Ovary (tissue), 9 donors: ENCODE data around the gene TSTD2. TPM values are rescaled to one million over a fixed set of nuclear protein-coding genes. Genes with fewer than 3 reads are reported as not detected.

Source experiments
- DNase-seq, 5 donors: peaks; one replicate each; pipeline ENCODE4 v3.0.0-alpha.2; 2019 to 2020
- H3K27ac ChIP-seq, 2 donors: fragments of 200-600 bp; one replicate each; pipeline versions ENCODE4 v1.5.1 to v1.8.0; 2019 to 2022
- H3K27me3 ChIP-seq: fragments of 200-600 bp; one replicate; pipeline ENCODE4 v1.8.0; 2022
- H3K36me3 ChIP-seq: fragments of 200-600 bp; sonication (generic); one replicate; pipeline ENCODE4 v1.5.1; 2019
- H3K4me1 ChIP-seq: one replicate; pipeline ENCODE4 v1.8.1; 2013; ENCODE audit warnings: mild to moderate bottlenecking, moderate library complexity; ENCODE audit not compliant: insufficient read depth
- H3K4me3 ChIP-seq: fragments of 200-600 bp; sonication (generic); one replicate; pipeline ENCODE4 v1.5.1; 2017
- H3K9me3 ChIP-seq, 2 donors: fragments of 200-600 bp in 1 of 2; sonication (generic) in 1 of 2; one replicate each; pipeline versions ENCODE4 v1.5.1 to v1.8.1; 2013 to 2019; ENCODE audit warnings: mild to moderate bottlenecking in 1 of 2, moderate library complexity in 1 of 2
- EP300 ChIP-seq: sonication (generic); formaldehyde crosslinking; IDR thresholded peaks from one replicate; pipeline ENCODE4 v1.6.1; 2017; ENCODE audit warnings: antibody characterized with exemption
- POLR2A ChIP-seq: fragments of 450-650 bp; IDR thresholded peaks from one replicate; pipeline ENCODE4 v1.6.1; 2017; ENCODE audit warnings: antibody characterized with exemption, mild to moderate bottlenecking, moderate library complexity
- WGBS, 3 donors: extraction: QIAGEN DNeasy Blood & Tissue Kit in 1 of 3; methylation state at CpG; one replicate each; pipeline versions ENCODE4 v1.1.5 to v1.1.7; 2013 to 2017; 5-methylcytosine and 5-hydroxymethylcytosine counted together
- intact Hi-C, 4 donors: fragments of 100-400 bp; cut with DNase I; formaldehyde crosslinking; loops; one replicate each; pipeline versions ENCODE4 v1.11.0 to v1.15.1; 2022 to 2023
- polyA plus RNA-seq, 2 donors: library from polyadenylated mRNA; stranded (reverse); fragments of 200-250 nt in 1 of 2; fragments of 350-450 nt in 1 of 2; fragmentation: Illumina TruSeq in 1 of 2; extraction: RNeasy Lipid Tissue Mini Kit (QIAGEN cat#74804) in 1 of 2; gene quantifications; one replicate each; pipeline ENCODE4 v1.2.3, GENCODE V29; 2013 to 2014
- total RNA-seq, 7 donors: library from RNA; depleted of rRNA in 2 of 7; stranded (reverse); fragments of >200 nt in 2 of 7; fragmentation: NEBNext Ultra II Directional in 3 of 7; extraction: Animal tissue kit (Norgen Biotek cat#: 25700) in 3 of 7; gene quantifications; one replicate each; pipeline versions ENCODE4 v1.1.0 to v1.2.4, GENCODE V29; 2016 to 2023
- TF ChIP-seq, protein P1 (sequence below), 3 donors: fragments of 450-650 bp in 2 of 3; fragments of 200-600 bp in 1 of 3; IDR thresholded peaks; one replicate each; pipeline versions ENCODE4 v1.5.1 to v1.8.0; 2016 to 2022; ENCODE audit warnings: antibody characterized with exemption in 3 of 3, mild to moderate bottlenecking in 1 of 3
- donor health status: DM: no; HTN: no; CAD: no; lungs with moderate emphysema.
- donor health status: DM: no; HTN: no; CAD: no.
- donor health status: Bipolar disorder and iron deficiency.
- donor health status: DM: yes; HTN: yes; CAD: no.
- donor health status: DM: no; HTN: no; CAD: no.
- donor health status: DM: yes; HTN: yes; CAD: no.

TSTD2 gene
- total and polyA plus RNA-seq, 9 donors: 11.4 to 32.2 (median 18.9) TPM

DNA sequence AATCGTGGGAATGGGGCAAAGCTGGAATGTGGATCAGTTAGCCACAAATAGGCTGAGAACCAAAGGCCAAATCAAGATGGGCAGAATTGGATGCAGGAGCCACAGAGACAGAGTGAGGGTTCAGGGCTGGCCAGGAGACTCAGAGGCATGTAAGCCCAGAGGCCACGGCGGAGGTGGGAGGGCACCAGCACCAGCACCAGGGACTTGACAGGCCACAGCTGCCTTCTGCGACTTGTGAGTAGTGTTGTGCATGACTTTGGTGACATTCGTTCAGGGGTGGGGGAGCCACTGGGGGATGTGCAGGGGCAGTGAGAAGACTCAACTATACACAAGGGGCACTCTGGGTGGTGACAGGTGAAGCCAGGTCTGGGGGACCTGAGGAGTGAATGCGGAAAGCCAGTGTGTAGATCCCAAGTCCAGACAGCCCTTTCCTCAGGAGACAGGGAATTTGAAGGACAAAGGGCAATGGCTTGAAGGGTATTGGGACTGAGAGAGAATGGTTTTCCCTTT is 78.5 kb downstream of the TSTD2 start:
- peak in 2 of 5 donors; percentile 44 to 48 for DNase-seq
- TF ChIP-seq, protein P1, sequence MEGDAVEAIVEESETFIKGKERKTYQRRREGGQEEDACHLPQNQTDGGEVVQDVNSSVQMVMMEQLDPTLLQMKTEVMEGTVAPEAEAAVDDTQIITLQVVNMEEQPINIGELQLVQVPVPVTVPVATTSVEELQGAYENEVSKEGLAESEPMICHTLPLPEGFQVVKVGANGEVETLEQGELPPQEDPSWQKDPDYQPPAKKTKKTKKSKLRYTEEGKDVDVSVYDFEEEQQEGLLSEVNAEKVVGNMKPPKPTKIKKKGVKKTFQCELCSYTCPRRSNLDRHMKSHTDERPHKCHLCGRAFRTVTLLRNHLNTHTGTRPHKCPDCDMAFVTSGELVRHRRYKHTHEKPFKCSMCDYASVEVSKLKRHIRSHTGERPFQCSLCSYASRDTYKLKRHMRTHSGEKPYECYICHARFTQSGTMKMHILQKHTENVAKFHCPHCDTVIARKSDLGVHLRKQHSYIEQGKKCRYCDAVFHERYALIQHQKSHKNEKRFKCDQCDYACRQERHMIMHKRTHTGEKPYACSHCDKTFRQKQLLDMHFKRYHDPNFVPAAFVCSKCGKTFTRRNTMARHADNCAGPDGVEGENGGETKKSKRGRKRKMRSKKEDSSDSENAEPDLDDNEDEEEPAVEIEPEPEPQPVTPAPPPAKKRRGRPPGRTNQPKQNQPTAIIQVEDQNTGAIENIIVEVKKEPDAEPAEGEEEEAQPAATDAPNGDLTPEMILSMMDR (IDR thresholded peaks at IDR 0.05): no peak
- no peaks in the 10 kb centered on the region for H3K27me3 ChIP-seq
- H3K9me3 ChIP-seq: no peaks in the 10 kb centered on the region
- intact Hi-C loops: loop anchor here in 2 of 4 donors (5.0 kb wide), 1 partner anchor 52 kb away; the partner anchor contains the start of gene TMOD1 (in 2 of the 2)
- no peak overlapping the region for H3K4me3 ChIP-seq
- WGBS, 3 donors: 89 to 96% (median 90%) methylated on average over 6 of the region's 6 CpGs
- peak overlapping the region; percentile 50 to 84 for H3K27ac ChIP-seq
- H3K36me3 ChIP-seq: no peaks in the 10 kb centered on the region
- H3K4me1 ChIP-seq: peaks cover 36% of the 10 kb centered on the region

DNA sequence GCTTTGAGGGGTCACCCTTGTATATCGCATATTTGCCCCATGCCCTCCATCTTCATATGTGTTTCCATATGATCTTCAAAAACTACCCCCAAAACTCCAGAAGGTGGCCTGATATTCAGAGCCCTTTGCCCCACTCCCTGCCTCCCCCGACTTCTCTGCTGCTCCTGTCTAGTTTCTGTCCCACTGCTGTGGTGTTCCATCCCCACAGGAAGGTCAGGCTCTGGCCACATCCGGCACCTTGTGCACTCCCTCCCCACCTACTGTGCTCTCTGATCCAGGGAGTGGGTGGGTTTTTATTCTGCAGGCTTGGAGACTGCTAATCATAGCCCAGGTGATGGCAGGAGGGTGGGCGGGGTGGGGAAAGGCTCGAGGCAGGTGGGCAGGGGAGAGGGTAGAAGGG is 79.3 kb downstream of the TSTD2 start:
- intact Hi-C loops: no loop called here
- 88 to 90% (median 89%) methylated on average over 5 of the region's 5 CpGs for WGBS, 3 donors
- no peak for TF ChIP-seq POLR2A
- TF ChIP-seq, protein P1 (IDR thresholded peaks at IDR 0.05): no peak
- TF ChIP-seq EP300: no peak
- H3K4me1 ChIP-seq: peaks cover 31% of the 10 kb centered on the region
- no peaks in the 10 kb centered on the region for H3K36me3 ChIP-seq
- DNase-seq: no peak
- no peaks in the 10 kb centered on the region for H3K27me3 ChIP-seq
- peak overlapping the region in 1 of 2 donors; percentile 84 for H3K27ac ChIP-seq
- no peaks in the 10 kb centered on the region for H3K9me3 ChIP-seq
- no peak overlapping the region for H3K4me3 ChIP-seq

DNA sequence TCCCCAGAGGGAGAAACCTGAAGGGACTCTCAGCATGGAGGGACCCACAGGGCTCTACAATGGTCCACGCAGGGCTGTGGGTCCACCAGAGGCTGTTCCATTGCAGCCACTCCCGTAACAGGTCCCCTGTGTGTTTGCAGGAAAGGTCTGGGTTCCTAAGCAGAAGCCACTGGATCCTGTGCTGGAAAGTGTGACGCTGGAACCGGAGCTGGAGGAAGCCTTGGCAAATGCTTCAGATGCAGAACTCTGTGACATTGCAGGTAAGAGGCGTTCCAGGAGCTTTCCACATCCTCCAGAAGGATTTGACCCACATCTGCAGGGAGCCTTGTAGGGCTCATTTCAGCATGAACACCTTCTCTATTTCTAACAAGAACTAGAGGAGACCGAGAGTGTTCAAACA is 80.0 kb downstream of the TSTD2 start:
- intact Hi-C loops: no loop called here
- no peak for DNase-seq
- H3K4me1 ChIP-seq: peaks cover 25% of the 10 kb centered on the region
- 89 to 93% (median 92%) methylated on average over 6 of the region's 6 CpGs for WGBS, 3 donors
- no peak overlapping the region for H3K4me3 ChIP-seq
- no peaks in the 10 kb centered on the region for H3K9me3 ChIP-seq
- H3K27me3 ChIP-seq: no peaks in the 10 kb centered on the region
- TF ChIP-seq, protein P1 (IDR thresholded peaks at IDR 0.05): no peak
- no peak for TF ChIP-seq POLR2A
- TF ChIP-seq EP300: no peak
- H3K27ac ChIP-seq: peak overlapping the region in 1 of 2 donors; percentile 84
- no peaks in the 10 kb centered on the region for H3K36me3 ChIP-seq

DNA sequence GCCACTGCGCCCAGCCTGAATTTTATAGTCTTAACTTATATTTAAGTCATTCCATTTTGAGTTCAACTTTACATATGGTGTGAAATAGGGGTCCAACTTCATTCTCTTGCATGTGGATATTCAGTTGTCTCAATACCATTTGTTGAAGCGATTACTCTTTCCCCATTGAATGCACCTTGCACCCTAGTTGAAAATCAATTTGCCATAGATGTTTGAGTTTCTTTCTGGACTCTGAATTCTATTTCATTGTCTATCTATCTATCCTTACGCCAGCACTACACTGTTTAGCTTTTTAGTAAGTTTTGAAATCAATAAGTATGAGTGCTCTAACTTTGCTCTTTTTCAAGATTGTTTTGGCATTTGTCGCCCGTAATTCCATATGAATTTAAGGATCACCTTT is 81.9 kb downstream of the TSTD2 start:
- WGBS, 3 donors: 95 to 99% (median 99%) methylated on average over 5 of the region's 5 CpGs
- Histone ChIP-seq H3K4me3 (no peak overlapping the region), H3K9me3 (no peaks in the 10 kb centered on the region), H3K4me1 (peaks cover 15% of the 10 kb centered on the region), H3K36me3 (no peaks in the 10 kb centered on the region), H3K27ac (no peak overlapping the region), H3K27me3 (no peaks in the 10 kb centered on the region)
- intact Hi-C loops: no loop called here
- no peak for DNase-seq
- TF ChIP-seq, protein P1 (IDR thresholded peaks at IDR 0.05): no peak
- TF ChIP-seq POLR2A (no peak), EP300 (no peak)
